GM12801 (cell line): Measurements from ENCODE around the gene AK2.

ENCODE experiments used
- TF ChIP-seq, protein P1 (sequence below): IDR thresholded peaks from one replicate; pipeline ENCODE4 v1.5.1; 2011; ENCODE audit warnings: control low read depth; ENCODE audit not compliant: insufficient read length; ENCODE audit errors: extremely low read depth

Gene AK2

DNA sequence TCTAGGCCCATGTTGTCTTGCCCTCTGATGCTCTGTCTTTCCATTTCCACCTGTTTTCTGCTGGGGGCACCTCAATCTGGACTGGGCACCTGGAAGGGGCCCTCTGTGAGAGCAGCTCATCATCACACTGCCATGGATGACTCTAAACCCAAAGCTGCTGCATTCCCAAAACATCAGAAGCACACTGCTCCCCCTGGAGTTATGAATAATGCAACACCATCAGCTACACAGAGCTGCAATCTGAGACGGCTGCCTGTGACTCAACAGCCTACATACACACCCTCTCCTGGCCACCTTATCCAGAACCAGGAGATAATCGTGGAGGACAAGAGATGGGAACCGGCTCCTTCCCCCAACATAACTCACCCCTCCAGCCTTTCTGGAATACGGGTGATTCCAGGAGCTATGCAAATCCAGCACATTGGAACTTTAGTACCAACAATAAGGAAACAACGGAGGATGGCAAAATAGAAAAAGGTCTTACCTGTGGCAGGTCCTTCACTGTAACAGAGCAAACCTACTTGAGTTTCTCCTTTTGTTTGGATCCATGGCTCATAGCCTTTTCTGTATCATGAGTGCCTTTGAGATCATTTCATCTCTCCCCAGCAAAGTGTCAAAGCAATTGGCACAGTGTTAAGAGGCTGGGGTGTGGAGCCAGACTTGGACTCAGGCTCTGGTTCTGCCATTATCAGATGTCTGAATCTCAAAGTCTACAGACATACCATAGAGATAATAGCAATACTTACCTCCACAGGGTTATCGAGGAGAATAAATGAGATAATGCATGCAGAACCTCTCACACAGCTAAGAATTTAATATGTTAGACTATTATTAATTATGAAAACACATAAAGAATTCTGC is 29.3 kb downstream of the AK2 start:
- TF ChIP-seq, protein P1, sequence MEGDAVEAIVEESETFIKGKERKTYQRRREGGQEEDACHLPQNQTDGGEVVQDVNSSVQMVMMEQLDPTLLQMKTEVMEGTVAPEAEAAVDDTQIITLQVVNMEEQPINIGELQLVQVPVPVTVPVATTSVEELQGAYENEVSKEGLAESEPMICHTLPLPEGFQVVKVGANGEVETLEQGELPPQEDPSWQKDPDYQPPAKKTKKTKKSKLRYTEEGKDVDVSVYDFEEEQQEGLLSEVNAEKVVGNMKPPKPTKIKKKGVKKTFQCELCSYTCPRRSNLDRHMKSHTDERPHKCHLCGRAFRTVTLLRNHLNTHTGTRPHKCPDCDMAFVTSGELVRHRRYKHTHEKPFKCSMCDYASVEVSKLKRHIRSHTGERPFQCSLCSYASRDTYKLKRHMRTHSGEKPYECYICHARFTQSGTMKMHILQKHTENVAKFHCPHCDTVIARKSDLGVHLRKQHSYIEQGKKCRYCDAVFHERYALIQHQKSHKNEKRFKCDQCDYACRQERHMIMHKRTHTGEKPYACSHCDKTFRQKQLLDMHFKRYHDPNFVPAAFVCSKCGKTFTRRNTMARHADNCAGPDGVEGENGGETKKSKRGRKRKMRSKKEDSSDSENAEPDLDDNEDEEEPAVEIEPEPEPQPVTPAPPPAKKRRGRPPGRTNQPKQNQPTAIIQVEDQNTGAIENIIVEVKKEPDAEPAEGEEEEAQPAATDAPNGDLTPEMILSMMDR, result no peak

DNA sequence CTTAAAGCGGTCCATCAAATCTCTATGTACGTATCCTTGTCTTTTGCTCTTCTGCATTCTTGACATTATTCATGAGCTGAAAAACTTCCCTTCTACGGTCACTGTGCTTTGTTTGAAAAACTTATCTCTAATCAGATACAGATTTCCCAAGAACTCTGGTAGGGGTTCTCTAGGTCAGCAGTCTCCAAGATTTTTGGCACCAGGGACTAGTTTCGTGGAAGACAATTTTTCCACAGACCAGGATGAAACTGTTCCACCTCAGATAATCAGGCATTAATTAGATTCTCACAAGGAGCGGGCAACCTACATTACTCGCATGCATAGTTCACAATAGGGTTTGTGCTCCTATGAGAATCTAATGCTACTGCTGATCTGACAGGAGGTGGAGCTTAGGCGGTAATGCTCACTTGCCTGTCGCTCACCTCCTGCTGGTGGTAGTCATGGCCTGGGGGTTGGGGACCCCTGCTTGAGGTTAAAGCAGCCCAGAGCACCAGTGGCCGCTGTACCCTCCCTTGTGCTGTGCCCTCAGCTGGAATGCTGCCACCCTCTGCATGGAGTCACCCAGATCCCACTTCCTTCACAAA is 30.8 kb downstream of the AK2 start:
- TF ChIP-seq, protein P1, result no peak

DNA sequence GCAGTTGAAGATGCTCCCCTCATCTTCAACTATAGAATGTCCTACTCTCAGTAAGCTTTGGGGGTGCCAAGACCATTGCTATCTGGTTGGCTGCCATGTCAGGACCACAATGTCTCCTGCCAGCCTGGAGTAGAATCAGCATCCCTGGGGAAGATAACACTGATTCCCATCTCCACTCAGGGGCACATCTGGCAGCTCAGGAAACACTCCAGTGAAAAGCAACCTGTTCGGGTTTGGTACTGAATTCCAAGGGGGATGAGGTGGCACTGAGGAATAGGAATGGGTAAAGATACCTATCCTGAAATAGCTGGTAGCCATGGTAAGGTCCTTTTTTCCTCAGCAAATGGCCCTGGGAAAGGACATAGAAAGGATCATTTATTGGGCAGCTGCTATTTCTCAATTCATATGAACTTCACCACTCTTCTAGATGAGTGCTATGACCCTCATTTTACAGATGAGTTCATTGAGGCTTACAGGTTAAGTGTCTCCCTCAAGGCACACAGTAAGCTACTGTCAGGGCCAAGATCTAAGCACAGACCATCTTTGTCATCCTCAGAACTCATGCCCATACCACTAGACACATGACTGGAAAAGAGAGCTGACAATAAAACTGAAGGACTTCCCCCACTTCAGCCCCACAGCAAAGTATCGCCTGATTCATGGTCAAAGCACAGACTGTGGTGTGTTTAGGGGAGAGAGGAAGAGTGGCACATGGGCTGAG is 31.4 kb downstream of the AK2 start:
- TF ChIP-seq, protein P1, result no peak

DNA sequence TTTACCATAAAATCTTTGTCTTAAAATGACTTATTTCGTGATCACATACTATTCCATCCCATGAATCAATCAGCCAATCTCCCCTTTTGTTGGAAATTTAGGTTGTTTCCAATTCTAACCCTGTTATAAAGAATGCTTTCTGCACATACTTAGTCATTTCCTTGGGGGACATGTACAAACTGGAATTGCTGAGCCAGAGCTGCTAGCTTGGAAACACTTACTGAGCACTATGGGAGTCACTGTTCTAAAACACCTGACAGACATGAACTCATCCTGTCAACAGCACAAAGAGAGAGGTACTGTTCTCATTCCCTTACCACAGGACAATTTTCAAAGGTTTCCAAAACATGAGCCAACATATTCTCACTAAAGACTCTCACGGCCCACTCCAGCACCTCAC is 32.1 kb downstream of the AK2 start:
- TF ChIP-seq, protein P1, result no peak

DNA sequence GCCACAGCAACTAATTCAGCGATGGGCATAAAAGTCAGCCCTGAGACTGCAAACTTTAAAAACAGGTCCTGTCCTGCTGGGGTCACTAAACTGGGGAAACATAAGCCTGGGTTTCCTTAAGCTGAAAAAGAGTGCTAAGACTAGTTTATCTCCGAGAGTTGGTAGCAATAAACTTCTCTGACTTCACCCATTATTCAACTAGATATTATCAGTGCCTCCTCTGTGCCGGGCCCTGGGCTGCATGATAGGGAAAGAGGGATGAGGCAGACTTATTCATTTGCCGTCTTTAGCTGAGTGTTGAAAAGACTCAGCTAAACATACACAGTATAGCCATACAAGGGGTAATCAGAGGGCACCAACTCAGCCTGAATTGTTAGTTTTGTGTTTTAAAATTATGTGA is 33.0 kb downstream of the AK2 start:
- TF ChIP-seq, protein P1, result no peak

DNA sequence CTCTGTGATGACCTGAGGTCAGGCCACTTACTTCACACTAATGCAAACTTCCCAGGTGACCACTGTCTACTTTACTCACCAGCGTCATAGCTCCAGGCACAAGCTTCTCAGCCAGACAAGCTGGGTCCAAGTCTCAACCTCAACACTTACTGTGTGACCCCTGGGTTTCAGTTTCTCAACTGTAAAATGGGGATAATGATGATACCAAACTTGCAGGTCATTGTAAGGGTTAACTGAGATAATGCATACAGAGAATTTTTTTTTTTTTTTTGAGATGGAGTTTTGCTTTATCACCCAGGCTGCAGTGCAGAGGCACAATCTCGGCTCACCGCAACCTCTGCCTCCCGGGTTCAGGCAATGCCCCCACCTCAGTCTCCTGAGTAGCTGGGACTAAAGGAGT is 34.7 kb downstream of the AK2 start:
- TF ChIP-seq, protein P1, result no peak

DNA sequence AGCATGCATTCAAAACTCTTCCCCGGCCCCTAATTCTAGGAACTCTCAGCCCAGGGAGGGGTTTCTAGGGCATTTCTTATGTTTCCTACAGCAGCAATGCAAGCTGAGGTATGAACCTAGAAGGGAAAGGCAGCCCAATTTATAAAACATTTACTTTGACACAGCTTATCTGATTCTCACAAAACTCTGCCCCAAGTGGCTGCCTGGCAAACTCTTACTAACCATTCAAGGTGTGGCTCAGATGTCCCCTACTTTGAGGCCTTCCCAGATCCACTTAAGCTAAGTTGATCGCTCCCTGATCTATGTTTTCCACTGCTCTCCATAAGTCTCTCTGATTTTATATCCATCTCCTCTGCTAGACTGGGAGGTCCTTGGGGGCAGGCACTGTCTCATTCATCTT is 35.4 kb downstream of the AK2 start:
- TF ChIP-seq, protein P1, result no peak
